ENCODE measurements around the gene LRFN2.

LRFN2 gene

DNA sequence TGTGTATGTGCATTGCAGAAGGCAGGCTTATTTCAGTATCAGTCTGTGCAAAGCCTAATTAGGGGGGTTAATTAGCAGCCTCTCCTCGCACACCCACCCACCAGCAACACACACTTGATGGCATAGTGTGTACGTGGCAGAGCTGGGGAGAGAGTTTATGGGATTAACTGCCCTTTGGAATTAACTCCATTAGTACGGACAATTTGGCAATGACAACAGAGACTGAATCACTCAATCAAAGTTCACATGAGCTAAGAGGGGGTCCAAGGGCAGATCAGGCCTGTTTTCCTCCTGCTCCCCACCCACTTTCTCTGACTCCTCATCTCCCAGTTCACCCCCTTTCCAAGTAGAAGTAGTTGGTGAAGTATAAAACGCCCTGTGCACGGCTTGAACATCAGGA is 69.5 kb downstream of the LRFN2 start:
- no peak for TF ChIP-seq ZFX (IDR thresholded peaks at IDR 0.05; ENCODE audit: borderline replicate concordance)
- TF ChIP-seq, protein P1, sequence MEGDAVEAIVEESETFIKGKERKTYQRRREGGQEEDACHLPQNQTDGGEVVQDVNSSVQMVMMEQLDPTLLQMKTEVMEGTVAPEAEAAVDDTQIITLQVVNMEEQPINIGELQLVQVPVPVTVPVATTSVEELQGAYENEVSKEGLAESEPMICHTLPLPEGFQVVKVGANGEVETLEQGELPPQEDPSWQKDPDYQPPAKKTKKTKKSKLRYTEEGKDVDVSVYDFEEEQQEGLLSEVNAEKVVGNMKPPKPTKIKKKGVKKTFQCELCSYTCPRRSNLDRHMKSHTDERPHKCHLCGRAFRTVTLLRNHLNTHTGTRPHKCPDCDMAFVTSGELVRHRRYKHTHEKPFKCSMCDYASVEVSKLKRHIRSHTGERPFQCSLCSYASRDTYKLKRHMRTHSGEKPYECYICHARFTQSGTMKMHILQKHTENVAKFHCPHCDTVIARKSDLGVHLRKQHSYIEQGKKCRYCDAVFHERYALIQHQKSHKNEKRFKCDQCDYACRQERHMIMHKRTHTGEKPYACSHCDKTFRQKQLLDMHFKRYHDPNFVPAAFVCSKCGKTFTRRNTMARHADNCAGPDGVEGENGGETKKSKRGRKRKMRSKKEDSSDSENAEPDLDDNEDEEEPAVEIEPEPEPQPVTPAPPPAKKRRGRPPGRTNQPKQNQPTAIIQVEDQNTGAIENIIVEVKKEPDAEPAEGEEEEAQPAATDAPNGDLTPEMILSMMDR (IDR thresholded peaks at IDR 0.05) = no peak
- H3K27ac ChIP-seq = no peak overlapping the region

DNA sequence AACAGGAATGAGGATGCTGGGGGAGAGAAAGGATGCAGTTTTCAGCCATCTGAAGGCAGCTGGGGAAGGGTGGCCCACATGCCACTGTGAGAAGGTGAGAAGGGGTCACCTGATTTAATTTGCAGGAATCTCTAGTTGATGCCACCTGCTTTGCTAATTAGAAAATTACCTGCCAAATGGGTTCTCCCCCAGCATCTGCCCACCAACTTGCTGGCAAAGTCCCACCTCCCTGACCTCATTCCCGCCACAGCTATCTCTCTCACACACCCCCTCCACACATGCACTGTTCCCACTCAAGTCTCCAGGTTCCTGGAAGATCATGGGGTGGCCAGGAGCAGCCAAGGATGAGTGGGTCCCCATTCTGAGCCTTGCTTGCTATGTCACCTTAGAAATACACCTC is 70.7 kb downstream of the LRFN2 start:
- TF ChIP-seq, protein P1 (IDR thresholded peaks at IDR 0.05) = no peak
- TF ChIP-seq ZFX (IDR thresholded peaks at IDR 0.05; ENCODE audit: borderline replicate concordance) = no peak

DNA sequence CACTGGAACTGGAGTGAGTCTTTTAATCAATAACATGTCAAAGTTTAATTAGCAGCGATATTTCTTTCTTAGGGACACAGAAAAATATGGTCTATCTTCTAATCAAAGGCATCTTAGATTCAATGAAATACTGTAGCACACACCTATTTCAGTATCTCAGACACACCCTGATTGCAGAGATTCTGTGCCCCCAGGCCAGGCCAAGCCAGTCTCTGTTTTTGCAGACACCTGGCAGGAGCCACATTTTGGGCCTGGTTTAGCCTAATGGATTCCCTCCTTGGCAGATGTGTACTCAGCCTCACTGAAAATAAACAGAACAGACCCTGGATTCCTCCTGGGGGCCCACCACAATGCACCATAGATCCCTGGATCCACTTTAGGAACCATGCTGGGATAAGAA is 74.8 kb downstream of the LRFN2 start:
- TF ChIP-seq, protein P1 (IDR thresholded peaks at IDR 0.05) = no peak
- TF ChIP-seq ZFX (IDR thresholded peaks at IDR 0.05; ENCODE audit: borderline replicate concordance) = no peak
- H3K27ac ChIP-seq = no peak overlapping the region

More for the DNA sequence above, 70.7 kb downstream of the LRFN2 start:
- no peak overlapping the region for H3K27ac ChIP-seq

DNA sequence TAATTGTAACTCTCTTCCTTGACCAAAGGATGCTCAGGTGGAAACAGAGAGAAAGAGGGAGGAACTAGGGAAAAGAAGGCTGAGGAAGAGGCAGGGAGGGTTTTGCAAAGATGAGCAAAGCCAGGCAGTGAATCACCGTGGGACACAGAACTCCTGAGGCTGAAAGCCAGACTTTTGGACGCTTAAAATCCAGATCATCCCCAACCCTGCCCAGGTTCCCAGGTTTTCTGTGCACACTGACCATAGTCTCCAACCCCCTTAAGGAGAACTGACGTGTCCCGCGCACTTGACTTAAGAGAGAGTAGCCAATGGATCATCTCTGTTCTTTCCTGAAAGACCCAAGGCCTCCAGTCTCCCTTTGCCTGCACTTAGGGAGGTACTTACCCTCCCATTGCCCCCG is 75.3 kb downstream of the LRFN2 start:
- no peak overlapping the region for H3K27ac ChIP-seq
- TF ChIP-seq, protein P1 (IDR thresholded peaks at IDR 0.05) = no peak
- no peak for TF ChIP-seq ZFX (IDR thresholded peaks at IDR 0.05; ENCODE audit: borderline replicate concordance)

DNA sequence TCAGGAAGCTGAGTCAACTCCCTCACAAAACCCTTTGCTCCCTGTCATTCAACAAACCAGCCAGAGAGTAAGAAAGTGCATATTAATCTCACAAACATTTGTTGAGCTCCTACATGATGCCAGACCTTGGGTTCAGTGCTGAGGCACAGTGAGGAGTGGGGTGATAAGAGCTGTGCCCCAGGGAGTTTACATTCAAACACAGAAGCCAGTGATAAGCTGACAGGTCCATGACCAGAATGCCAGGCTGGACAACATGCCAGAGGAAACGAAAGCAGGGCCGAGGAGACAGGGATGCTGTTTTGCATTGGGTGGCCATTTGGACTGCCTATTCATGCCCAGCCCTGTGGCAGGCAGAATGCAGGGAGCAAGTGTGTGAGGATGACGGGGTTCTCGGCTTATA is 76.7 kb downstream of the LRFN2 start:
- no peak overlapping the region for H3K27ac ChIP-seq
- TF ChIP-seq ZFX (IDR thresholded peaks at IDR 0.05; ENCODE audit: borderline replicate concordance) = no peak

DNA sequence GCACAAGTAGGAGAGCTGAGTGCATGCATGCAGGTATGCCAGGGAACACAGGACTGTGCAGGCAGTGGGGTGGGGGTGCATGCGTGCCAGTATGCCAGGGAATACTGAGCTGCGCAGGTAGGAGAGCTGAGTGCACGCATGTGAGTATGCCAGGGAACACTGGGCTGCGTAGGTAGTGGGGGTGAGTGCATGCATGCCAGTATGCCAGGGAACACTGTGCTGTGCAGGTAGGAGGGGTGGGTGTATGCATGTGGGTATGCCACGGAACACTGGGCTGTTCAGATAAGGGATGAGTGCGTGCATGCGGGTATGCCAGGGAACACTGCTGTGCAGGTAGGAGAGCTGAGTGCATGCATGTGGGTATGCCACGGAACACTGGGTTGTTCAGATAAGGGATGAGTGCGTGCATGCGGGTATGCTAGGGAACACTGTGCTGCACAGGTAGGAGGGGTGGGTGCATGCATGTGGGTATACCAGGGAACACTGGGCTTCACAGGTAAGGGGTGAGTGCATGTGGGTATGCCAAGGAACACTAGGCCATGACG is 77.4 kb downstream of the LRFN2 start:
- no peak overlapping the region for H3K27ac ChIP-seq
- TF ChIP-seq ZFX (IDR thresholded peaks at IDR 0.05; ENCODE audit: borderline replicate concordance) = no peak
- TF ChIP-seq, protein P1 (IDR thresholded peaks at IDR 0.05) = no peak

DNA sequence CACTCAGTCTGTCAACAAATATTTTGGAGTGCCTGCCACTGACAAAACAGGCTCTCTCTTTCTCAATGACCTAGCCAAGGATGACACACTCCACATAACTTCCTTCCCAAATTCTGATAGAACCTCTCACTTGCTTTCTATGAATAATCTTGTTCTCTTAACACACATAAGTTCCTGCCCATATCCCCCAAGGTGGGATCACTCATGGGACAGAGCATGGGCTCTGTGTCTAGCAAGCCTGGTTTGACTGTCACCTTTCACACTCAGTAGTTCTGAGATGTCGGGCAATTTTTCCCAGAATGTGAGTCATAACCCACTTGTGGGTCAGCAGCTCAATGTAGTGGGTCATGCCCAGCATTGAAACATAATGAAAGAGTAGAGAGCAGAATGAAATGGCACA is 78.1 kb downstream of the LRFN2 start:
- TF ChIP-seq, protein P1 (IDR thresholded peaks at IDR 0.05) = no peak
- TF ChIP-seq ZFX (IDR thresholded peaks at IDR 0.05; ENCODE audit: borderline replicate concordance) = no peak
- H3K27ac ChIP-seq = no peak overlapping the region

DNA sequence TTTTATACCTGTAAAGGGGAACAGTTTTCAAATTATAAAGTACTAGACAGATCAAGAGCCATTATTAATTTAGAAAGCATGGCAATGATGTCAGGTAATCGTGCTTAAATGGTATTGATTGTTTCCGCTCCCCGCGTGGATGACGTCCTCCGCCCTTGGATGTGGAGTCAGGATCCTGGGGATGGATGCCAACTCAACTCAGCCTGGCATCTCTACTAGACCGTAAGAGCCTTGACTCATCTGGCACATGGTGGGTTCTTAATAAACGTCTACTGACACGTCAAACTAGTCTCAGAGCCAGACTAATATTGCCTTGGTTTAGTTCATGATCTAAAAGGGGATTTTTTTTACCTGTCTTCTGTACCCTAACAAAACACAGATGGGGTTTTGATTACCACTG is 80.2 kb downstream of the LRFN2 start:
- TF ChIP-seq, protein P1 (IDR thresholded peaks at IDR 0.05) = no peak
- TF ChIP-seq ZFX (IDR thresholded peaks at IDR 0.05; ENCODE audit: borderline replicate concordance) = no peak
- no peak overlapping the region for H3K27ac ChIP-seq

All from 22Rv1 (cell line).